Omental fat pad (tissue), 4 donors: ENCODE measurements around the gene HOXA11. TPM values are rescaled to one million over a fixed set of nuclear protein-coding genes. Genes with fewer than 3 reads are reported as not detected.

Experiments used
- ATAC-seq: fragments of 150-250 bp; one replicate; pipeline ENCODE4 v1.9.1; 2016; ENCODE audit warnings: mild to moderate bottlenecking, moderate library complexity; ENCODE audit not compliant: low FRiP score
- DNase-seq: peaks from one replicate; pipeline ENCODE4 v3.0.0-alpha.2; 2019; ENCODE audit warnings: low spot score
- total RNA-seq, 4 donors: library from RNA; depleted of rRNA; stranded (reverse); fragments of >200 nt; gene quantifications; one replicate each; pipeline ENCODE4 v1.1.0, GENCODE V29; 2016
- TF ChIP-seq, protein P1 (sequence below), 3 donors: fragments of 450-650 bp; IDR thresholded peaks; one replicate each; pipeline ENCODE4 v1.5.1; 2016 to 2017; ENCODE audit warnings: antibody characterized with exemption in 3 of 3, mild to moderate bottlenecking in 3 of 3, moderate library complexity in 2 of 3

Gene HOXA11
- total RNA-seq, 4 donors from 2014 or later, result not detected

GRCh38 chr7:27202018-27202861 lies 17.2 kb upstream of the HOXA11 start:
- DNase-seq (no peak), ATAC-seq (no peak)
- TF ChIP-seq, protein P1, sequence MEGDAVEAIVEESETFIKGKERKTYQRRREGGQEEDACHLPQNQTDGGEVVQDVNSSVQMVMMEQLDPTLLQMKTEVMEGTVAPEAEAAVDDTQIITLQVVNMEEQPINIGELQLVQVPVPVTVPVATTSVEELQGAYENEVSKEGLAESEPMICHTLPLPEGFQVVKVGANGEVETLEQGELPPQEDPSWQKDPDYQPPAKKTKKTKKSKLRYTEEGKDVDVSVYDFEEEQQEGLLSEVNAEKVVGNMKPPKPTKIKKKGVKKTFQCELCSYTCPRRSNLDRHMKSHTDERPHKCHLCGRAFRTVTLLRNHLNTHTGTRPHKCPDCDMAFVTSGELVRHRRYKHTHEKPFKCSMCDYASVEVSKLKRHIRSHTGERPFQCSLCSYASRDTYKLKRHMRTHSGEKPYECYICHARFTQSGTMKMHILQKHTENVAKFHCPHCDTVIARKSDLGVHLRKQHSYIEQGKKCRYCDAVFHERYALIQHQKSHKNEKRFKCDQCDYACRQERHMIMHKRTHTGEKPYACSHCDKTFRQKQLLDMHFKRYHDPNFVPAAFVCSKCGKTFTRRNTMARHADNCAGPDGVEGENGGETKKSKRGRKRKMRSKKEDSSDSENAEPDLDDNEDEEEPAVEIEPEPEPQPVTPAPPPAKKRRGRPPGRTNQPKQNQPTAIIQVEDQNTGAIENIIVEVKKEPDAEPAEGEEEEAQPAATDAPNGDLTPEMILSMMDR (IDR thresholded peaks at IDR 0.05), result no peak

DNA sequence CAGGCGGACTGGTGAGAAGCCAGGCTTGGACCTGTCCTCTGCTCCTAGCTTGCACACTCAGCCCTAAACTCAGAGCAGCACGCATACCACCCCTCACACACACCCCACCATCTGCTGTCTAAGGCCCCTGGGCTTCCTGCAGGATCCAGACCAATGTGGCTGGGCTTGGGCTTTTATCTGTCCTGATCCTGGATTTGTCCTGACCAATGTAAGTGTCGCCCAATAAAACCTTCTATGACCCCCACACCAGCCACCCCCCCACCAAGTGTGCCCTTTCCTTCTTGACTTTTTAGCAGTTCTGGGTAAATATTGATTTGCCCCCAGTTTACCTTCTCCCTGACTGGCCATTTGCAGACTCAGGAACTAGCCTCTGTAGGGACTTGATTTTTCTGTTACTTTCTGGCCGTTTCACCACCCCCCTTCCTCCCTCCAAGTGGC lies 16.6 kb upstream of the HOXA11 start:
- TF ChIP-seq, protein P1 (IDR thresholded peaks at IDR 0.05), result no peak
- ATAC-seq, result no peak

DNA sequence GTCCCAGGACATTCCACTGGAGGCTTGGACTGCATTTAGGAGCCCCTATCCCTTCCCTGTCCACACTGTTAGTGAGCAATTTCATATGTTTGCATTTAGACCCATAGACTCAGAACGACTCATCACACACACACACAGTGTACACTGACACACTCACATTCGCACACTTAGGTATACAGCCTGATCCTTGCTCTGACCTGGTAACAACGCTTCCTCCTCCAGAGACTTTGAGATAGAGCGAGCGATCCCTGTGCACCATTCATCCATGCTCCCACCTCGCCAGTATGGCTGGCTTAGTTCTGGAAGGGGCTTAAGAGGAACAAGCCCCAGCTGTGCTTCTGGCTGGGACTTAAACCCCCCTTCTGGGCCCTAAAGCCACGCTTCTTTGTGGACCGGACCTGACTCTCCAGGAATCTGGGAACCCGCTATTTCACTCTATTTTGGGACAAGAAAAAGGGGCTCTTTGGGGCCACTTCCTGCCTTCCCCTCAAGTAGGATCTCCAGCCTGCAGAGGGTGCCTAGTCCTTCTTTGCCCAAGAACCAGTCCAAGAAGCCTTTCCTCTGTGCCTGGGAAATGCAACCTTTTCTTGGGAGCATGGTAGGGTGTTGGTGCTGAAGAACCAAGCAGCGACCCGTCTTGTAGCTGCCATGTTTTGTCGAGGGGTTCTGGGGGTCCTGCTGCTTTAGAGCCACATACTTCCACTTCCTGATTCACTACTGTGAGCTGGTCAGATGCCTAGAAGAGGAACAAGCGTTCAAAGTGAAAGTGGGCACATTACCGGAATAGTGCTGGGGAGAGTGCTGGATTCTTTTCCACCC lies 15.9 kb upstream of the HOXA11 start:
- TF ChIP-seq, protein P1 (IDR thresholded peaks at IDR 0.05), result no peak
- no peak for ATAC-seq
- DNase-seq, result no peak

More for the DNA sequence above, 16.6 kb upstream of the HOXA11 start:
- DNase-seq, result no peak

- no peak for ATAC-seq
- DNase-seq, result no peak
- TF ChIP-seq, protein P1 (IDR thresholded peaks at IDR 0.05), result no peak
These were observed 15.1 kb upstream of the HOXA11 start, which contains the start of gene HOXA13 for GRCh38 chr7:27199849-27200760. HOXA13 (minus strand) TSS chr7:27200091; CDS start chr7:27200077, 14 bp downstream.

- no peak for DNase-seq
- TF ChIP-seq, protein P1 (IDR thresholded peaks at IDR 0.05), result no peak
- ATAC-seq, result no peak
These were observed 14.1 kb upstream of the HOXA11 start for GRCh38 chr7:27198871-27199801.
